Psoas muscle (tissue), 8 donors: Measurements from ENCODE around the gene SPZ1. TPM values are rescaled to one million over a fixed set of nuclear protein-coding genes. Genes with fewer than 3 reads are reported as not detected.

Experiments used
- ATAC-seq, 4 donors: fragments of 200-7000 bp; cut with Tn5 transposase; one replicate each; pipeline ENCODE4 v1.9.1; 2020; ENCODE audit warnings: moderate library complexity in 3 of 4, mild to moderate bottlenecking in 2 of 4
- DNase-seq, 2 donors: peaks; one replicate each; pipeline ENCODE4 v3.0.0-alpha.2; 2020
- H3K27ac ChIP-seq: fragments of 200-600 bp; one replicate; pipeline ENCODE4 v1.8.0; 2022
- H3K27me3 ChIP-seq, 3 donors: fragments of 200-600 bp in 1 of 3; one replicate each; pipeline versions ENCODE4 v1.6.1 to v1.8.0; 2013 to 2022; ENCODE audit warnings: low read length in 2 of 3, mild to moderate bottlenecking in 2 of 3, moderate library complexity in 1 of 3; ENCODE audit not compliant: insufficient read depth in 3 of 3
- H3K36me3 ChIP-seq, 2 donors: fragments of 200-600 bp in 1 of 2; one replicate each; pipeline versions ENCODE4 v1.6.1 to v1.8.0; 2013 to 2022; ENCODE audit warnings: low read depth in 1 of 2, mild to moderate bottlenecking in 1 of 2, moderate library complexity in 1 of 2; ENCODE audit not compliant: insufficient read depth in 1 of 2
- H3K4me1 ChIP-seq: fragments of 200-600 bp; one replicate; pipeline ENCODE4 v1.8.0; 2022
- H3K4me3 ChIP-seq: fragments of 200-600 bp; one replicate; pipeline ENCODE4 v1.8.0; 2022; ENCODE audit warnings: mild to moderate bottlenecking
- H3K9me3 ChIP-seq: fragments of 200-600 bp; one replicate; pipeline ENCODE4 v1.8.0; 2022
- CTCF ChIP-seq: fragments of 200-600 bp; IDR thresholded peaks from one replicate; pipeline ENCODE4 v1.8.0; 2022; ENCODE audit warnings: antibody characterized with exemption
- WGBS, 3 donors: extraction: QIAGEN DNeasy Blood & Tissue Kit; methylation state at CpG; one replicate each; pipeline versions ENCODE4 v1.1.6 to v1.1.7; 2013; 5-methylcytosine and 5-hydroxymethylcytosine counted together
- intact Hi-C, 2 donors: fragments of 100-400 bp; cut with DNase I; formaldehyde crosslinking; loops; one replicate each; pipeline versions ENCODE4 v1.11.0 to v1.14.2; 2022
- polyA plus RNA-seq, 3 donors: library from polyadenylated mRNA; stranded (reverse); fragments of 200-250 nt; gene quantifications; one replicate each; pipeline ENCODE4 v1.2.3, GENCODE V29; 2013
- total RNA-seq, 4 donors: library from RNA; stranded (reverse); fragmentation: NEBNext Ultra II Directional in 2 of 4; extraction: Animal tissue kit (Norgen Biotek cat#: 25700) in 2 of 4; gene quantifications; one replicate each; pipeline versions ENCODE4 v1.2.1 to v1.2.4, GENCODE V29; 2021 to 2023
- donor health status: healthy with polysubstance abuse.
- donor health status: DM: no; HTN: no; CAD: no; lungs with moderate emphysema.
- donor health status: Bipolar disorder and iron deficiency.
- donor health status: healthy.
- donor health status: DM: yes; HTN: yes; CAD: no.
- donor health status: DM: no; HTN: no; CAD: no.
- donor health status: DM: no; HTN: no; CAD: no.
- donor health status: DM: yes; HTN: yes; CAD: no.

Gene SPZ1
- total and polyA plus RNA-seq, 7 donors = not detected

- ATAC-seq = no peak
- TF ChIP-seq CTCF = no peak
- Histone ChIP-seq H3K27ac (no peak overlapping the region), H3K9me3 (no peaks in the 10 kb centered on the region), H3K27me3 (no peaks in the 10 kb centered on the region), H3K4me1 (no peaks in the 10 kb centered on the region), H3K36me3 (no peaks in the 10 kb centered on the region), H3K4me3 (no peak overlapping the region)
- intact Hi-C loops = no loop called here
- DNase-seq = no peak
- WGBS, 3 donors = 84 to 92% (median 90%) methylated on average over 4 of the region's 4 CpGs
Measured at GRCh38 chr5:80355686-80356085, 35.9 kb downstream of the SPZ1 start.

- ATAC-seq (no peak), DNase-seq (no peak)
- WGBS, 3 donors = 90 to 100% (median 97%) methylated on average over 1 of the region's 1 CpG
- Histone ChIP-seq H3K36me3 (no peaks in the 10 kb centered on the region), H3K4me3 (no peak overlapping the region), H3K4me1 (no peaks in the 10 kb centered on the region), H3K9me3 (no peaks in the 10 kb centered on the region), H3K27me3 (no peaks in the 10 kb centered on the region), H3K27ac (no peak overlapping the region)
- no peak for TF ChIP-seq CTCF
- intact Hi-C loops = no loop called here
Measured at GRCh38 chr5:80357671-80358070, 37.9 kb downstream of the SPZ1 start.

GRCh38 chr5:80360914-80361444 lies 41.2 kb downstream of the SPZ1 start:
- intact Hi-C loops = no loop called here

GRCh38 chr5:80364892-80365291 lies 45.1 kb downstream of the SPZ1 start:
- WGBS, 3 donors = 92 to 96% (median 94%) methylated on average over 6 of the region's 6 CpGs
- H3K27me3 ChIP-seq = no peaks in the 10 kb centered on the region
- no peak overlapping the region for H3K4me3 ChIP-seq
- no peaks in the 10 kb centered on the region for H3K9me3 ChIP-seq
- no peaks in the 10 kb centered on the region for H3K36me3 ChIP-seq
- no peaks in the 10 kb centered on the region for H3K4me1 ChIP-seq
- no peak for TF ChIP-seq CTCF
- DNase-seq (no peak), ATAC-seq (no peak)
- intact Hi-C loops = no loop called here
- no peak overlapping the region for H3K27ac ChIP-seq

More at GRCh38 chr5:80360914-80361444, 41.2 kb downstream of the SPZ1 start:
- Histone ChIP-seq H3K4me3 (no peak overlapping the region), H3K27me3 (no peaks in the 10 kb centered on the region), H3K27ac (no peak overlapping the region), H3K9me3 (no peaks in the 10 kb centered on the region), H3K36me3 (no peaks in the 10 kb centered on the region), H3K4me1 (no peaks in the 10 kb centered on the region)
- no peak for TF ChIP-seq CTCF
- ATAC-seq (no peak), DNase-seq (no peak)
